Activated CD8-positive, alpha-beta T cell treated with anti-CD3 and anti-CD28 coated beads for 36 hours (primary cell): Measurements from ENCODE around the gene PFDN5. TPM values are rescaled to one million over a fixed set of nuclear protein-coding genes. Genes with fewer than 3 reads are reported as not detected.

Experiments used
- ATAC-seq: fragments of 200-7000 bp; cut with Tn5 transposase; one replicate; pipeline ENCODE4 v1.10.0; 2021; ENCODE audit warnings: mild to moderate bottlenecking, moderate library complexity
- CTCF ChIA-PET: fragments of 350-600 bp; sonication (Branson Sonifier 250); formaldehyde crosslinking; loops from one replicate; lab custom pipeline; 2021; ENCODE audit warnings: antibody characterized with exemption; lab: Charles Lee
- POLR2A ChIA-PET: fragments of 350-600 bp; sonication (Branson Sonifier 250); formaldehyde crosslinking; loops from one replicate; lab custom pipeline; 2021; ENCODE audit warnings: antibody characterized with exemption; lab: Charles Lee
- DNase-seq: peaks from one replicate; pipeline ENCODE4 v3.0.0-alpha.2; 2020
- H3K27ac Mint-ChIP-seq: one replicate; pipeline ENCODE4 v1.8.0; 2021; ENCODE audit warnings: mild to moderate bottlenecking, mixed read lengths
- H3K27me3 Mint-ChIP-seq: one replicate; pipeline ENCODE4 v1.8.0; 2021; ENCODE audit warnings: mixed read lengths
- H3K36me3 Mint-ChIP-seq: one replicate; pipeline ENCODE4 v1.8.0; 2021; ENCODE audit warnings: low read depth, mixed read lengths
- H3K4me1 Mint-ChIP-seq: one replicate; pipeline ENCODE4 v1.8.0; 2021; ENCODE audit warnings: low read depth, mixed read lengths
- H3K4me3 Mint-ChIP-seq: one replicate; pipeline ENCODE4 v1.8.0; 2021; ENCODE audit warnings: mild to moderate bottlenecking, moderate library complexity, mixed read lengths
- H3K9me3 Mint-ChIP-seq: one replicate; pipeline ENCODE4 v1.8.0; 2021; ENCODE audit warnings: mixed read lengths
- intact Hi-C: fragments of 100-400 bp; cut with micrococcal nuclease; formaldehyde crosslinking; loops from one replicate; pipeline ENCODE4 v1.10.0; 2022
- total RNA-seq, 2 experiments: library from RNA; stranded (reverse); gene quantifications; one replicate each; pipeline ENCODE4 v1.2.3, GENCODE V29; 2021
- TF ChIP-seq, protein P1 (sequence below): fragments of 200-600 bp; IDR thresholded peaks from one replicate; pipeline ENCODE4 v1.8.0; 2022; ENCODE audit warnings: antibody characterized with exemption, mild to moderate bottlenecking

Gene PFDN5
- total RNA-seq, 2 experiments from 2014 or later: 322 to 373 TPM

- ChIA-PET POLR2A (no interaction called here), CTCF (no interaction called here)
- intact Hi-C loops: no loop called here
- Mint-ChIP-seq H3K27me3 (no peaks in the 10 kb centered on the region), H3K4me1 (peaks cover 21% of the 10 kb centered on the region), H3K4me3 (no peak overlapping the region), H3K27ac (no peak overlapping the region), H3K9me3 (no peaks in the 10 kb centered on the region), H3K36me3 (peaks cover 72% of the 10 kb centered on the region)
- TF ChIP-seq, protein P1, sequence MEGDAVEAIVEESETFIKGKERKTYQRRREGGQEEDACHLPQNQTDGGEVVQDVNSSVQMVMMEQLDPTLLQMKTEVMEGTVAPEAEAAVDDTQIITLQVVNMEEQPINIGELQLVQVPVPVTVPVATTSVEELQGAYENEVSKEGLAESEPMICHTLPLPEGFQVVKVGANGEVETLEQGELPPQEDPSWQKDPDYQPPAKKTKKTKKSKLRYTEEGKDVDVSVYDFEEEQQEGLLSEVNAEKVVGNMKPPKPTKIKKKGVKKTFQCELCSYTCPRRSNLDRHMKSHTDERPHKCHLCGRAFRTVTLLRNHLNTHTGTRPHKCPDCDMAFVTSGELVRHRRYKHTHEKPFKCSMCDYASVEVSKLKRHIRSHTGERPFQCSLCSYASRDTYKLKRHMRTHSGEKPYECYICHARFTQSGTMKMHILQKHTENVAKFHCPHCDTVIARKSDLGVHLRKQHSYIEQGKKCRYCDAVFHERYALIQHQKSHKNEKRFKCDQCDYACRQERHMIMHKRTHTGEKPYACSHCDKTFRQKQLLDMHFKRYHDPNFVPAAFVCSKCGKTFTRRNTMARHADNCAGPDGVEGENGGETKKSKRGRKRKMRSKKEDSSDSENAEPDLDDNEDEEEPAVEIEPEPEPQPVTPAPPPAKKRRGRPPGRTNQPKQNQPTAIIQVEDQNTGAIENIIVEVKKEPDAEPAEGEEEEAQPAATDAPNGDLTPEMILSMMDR: no peak
- ATAC-seq (no peak), DNase-seq (no peak)
Measured at GRCh38 chr12:53274445-53274844, 20.9 kb upstream of the PFDN5 start.

DNA sequence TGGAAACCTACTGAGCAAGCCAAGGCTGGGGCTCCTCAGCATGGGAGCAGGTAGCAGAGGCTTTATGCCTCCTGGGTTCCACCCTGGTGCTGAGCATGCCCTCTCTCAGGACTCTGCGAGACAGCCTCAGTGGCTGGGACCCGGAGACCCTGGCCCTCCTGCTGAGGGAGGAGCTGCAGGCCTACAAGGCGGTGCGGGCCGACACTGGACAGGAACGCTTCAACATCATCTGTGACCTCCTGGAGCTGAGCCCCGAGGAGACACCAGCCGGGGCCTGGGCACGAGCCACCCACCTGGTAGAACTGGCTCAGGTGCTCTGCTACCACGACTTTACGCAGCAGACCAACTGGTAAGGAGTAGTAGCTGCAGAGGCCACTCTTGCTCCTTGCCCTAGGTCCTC, 18.8 kb upstream of the PFDN5 start:
- Mint-ChIP-seq H3K27ac (no peak overlapping the region), H3K4me1 (peaks cover 5% of the 10 kb centered on the region), H3K4me3 (no peak overlapping the region), H3K36me3 (peaks cover 66% of the 10 kb centered on the region), H3K9me3 (no peaks in the 10 kb centered on the region), H3K27me3 (no peaks in the 10 kb centered on the region)
- ATAC-seq (no peak), DNase-seq (no peak)
- ChIA-PET POLR2A (interaction anchor here (1.3 to 4.9 kb wide), 2 partner anchors 8 to 63 kb away, joined by 4 to 25 read pairs; partner anchors contain the start of gene ESPL1), CTCF (interaction anchor here (1.1 kb wide), 1 partner anchor 65 kb away, joined by 3 read pairs; no protein-coding TSS in a partner anchor)
- TF ChIP-seq, protein P1: no peak
- intact Hi-C loops: no loop called here

DNA sequence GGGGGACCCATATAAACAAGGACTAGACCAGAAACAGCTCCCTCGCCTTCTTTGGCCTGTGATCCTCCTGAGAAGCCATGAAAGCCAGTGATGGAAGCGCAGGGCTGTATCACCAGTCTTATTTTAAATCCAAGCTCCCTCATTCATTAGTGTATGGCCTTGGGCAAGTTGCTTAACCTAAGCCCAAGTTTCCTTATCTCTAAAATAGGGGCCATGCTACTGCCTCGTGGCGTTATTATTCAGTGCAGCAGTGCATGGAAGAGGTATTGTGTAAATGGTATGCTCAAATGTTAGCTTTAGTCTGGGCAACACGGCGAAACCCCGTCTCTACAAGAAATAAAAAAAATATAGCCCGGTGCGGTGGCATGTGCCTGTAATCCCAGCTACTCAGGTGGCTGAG, 17.4 kb upstream of the PFDN5 start:
- intact Hi-C loops: no loop called here
- DNase-seq (no peak), ATAC-seq (no peak)
- TF ChIP-seq, protein P1: no peak
- Mint-ChIP-seq H3K27me3 (no peaks in the 10 kb centered on the region), H3K27ac (no peak overlapping the region), H3K4me3 (no peak overlapping the region), H3K9me3 (no peaks in the 10 kb centered on the region), H3K36me3 (peaks cover 68% of the 10 kb centered on the region), H3K4me1 (peaks cover 2% of the 10 kb centered on the region)
- ChIA-PET POLR2A (interaction anchor here (0.7 to 4.9 kb wide), 5 partner anchors 9 to 267 kb away, joined by 3 to 25 read pairs (median 5); partner anchors contain the start of genes ESPL1 and MYG1), CTCF (interaction anchor here (0.8 to 3.0 kb wide), 8 partner anchors 9 to 212 kb away, joined by 3 to 13 read pairs (median 4); no protein-coding TSS in a partner anchor)

DNA sequence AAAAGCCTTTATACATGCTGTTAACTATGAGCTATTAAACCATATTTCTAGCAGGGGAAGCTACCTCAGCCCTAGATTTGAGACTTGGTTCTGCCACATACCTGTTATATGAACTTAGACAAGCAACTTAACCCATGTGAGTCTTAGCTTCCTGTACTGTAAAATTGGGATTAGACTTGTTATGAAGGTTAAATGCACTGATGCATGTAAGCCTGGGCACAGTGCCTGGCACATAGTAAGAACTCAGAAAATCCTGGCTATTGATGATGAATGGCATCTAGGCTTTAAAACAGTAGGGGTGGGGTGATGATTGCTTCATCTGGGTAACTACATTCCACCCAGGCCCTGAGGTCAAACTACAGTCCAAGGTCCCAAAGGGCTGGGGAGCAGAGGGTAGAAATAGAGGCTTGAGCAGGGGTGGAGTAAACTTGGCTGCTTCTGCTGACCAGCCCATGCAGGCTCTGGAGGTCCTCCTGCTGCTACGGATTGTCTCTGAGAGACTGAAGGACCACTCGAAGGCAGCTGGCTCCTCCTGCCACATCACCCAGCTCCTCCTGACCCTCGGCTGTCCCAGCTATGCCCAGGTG, 16.0 kb upstream of the PFDN5 start:
- POLR2A ChIA-PET: interaction anchor here (1.1 to 4.9 kb wide), 4 partner anchors 10 to 63 kb away, joined by 3 to 25 read pairs (median 12); partner anchors contain the start of gene ESPL1
- no peak overlapping the region for H3K27ac Mint-ChIP-seq
- intact Hi-C loops: no loop called here

More for the DNA sequence above, 16.0 kb upstream of the PFDN5 start:
- Mint-ChIP-seq H3K4me3 (no peak overlapping the region), H3K36me3 (peaks cover 74% of the 10 kb centered on the region), H3K4me1 (peaks cover 2% of the 10 kb centered on the region), H3K27me3 (no peaks in the 10 kb centered on the region), H3K9me3 (no peaks in the 10 kb centered on the region)
- no peak for DNase-seq
- TF ChIP-seq, protein P1: no peak
- no peak for ATAC-seq
- CTCF ChIA-PET: interaction anchor here (1.0 to 3.0 kb wide), 4 partner anchors 11 to 214 kb away, joined by 3 to 13 read pairs (median 4); partner anchors contain the start of genes AAAS and ESPL1
